Smooth muscle cell (in vitro differentiated cells): ENCODE results near the gene ANO2. TPM values are rescaled to one million over a fixed set of nuclear protein-coding genes. Genes with fewer than 3 reads are reported as not detected.
A peak's percentile ranks its signal among the peaks of the same experiment; 100 is the strongest.

Source experiments
- DNase-seq: peaks from one replicate; lab custom pipeline; 2025; ENCODE audit not compliant: unreplicated experiment; lab: John Stamatoyannopoulos, UW
- H2AFZ ChIP-seq: fragments of 200-600 bp; sonication (generic); 2 replicates; pipeline ENCODE4 v1.6.0; 2016; ENCODE audit warnings: antibody characterized with exemption, low read depth, mild to moderate bottlenecking
- H3F3A ChIP-seq: fragments of 200-600 bp; sonication (generic); 2 replicates; pipeline ENCODE4 v1.6.0; 2017; ENCODE audit warnings: antibody characterized with exemption, low read depth
- H3K27ac ChIP-seq: fragments of 200-600 bp; sonication (generic); 2 replicates; pipeline ENCODE4 v1.5.1; 2016; ENCODE audit warnings: low read depth, mild to moderate bottlenecking
- H3K27me3 ChIP-seq: fragments of 200-600 bp; sonication (generic); 2 replicates; pipeline ENCODE4 v1.6.1; 2016; ENCODE audit warnings: low read depth, mild to moderate bottlenecking
- H3K36me3 ChIP-seq: fragments of 200-600 bp; sonication (generic); 2 replicates; pipeline ENCODE4 v1.5.1; 2016; ENCODE audit warnings: low read depth
- H3K4me1 ChIP-seq: fragments of 200-600 bp; sonication (generic); 2 replicates; pipeline ENCODE4 v1.5.1; 2016; ENCODE audit warnings: low read depth
- H3K4me2 ChIP-seq: fragments of 200-600 bp; sonication (generic); 2 replicates; pipeline ENCODE4 v1.6.0; 2016; ENCODE audit warnings: mild to moderate bottlenecking
- H3K4me3 ChIP-seq: fragments of 200-600 bp; sonication (generic); 2 replicates; pipeline ENCODE4 v1.5.1; 2016; ENCODE audit warnings: mild to moderate bottlenecking
- H3K79me2 ChIP-seq: fragments of 200-600 bp; sonication (generic); 2 replicates; pipeline ENCODE4 v1.6.0; 2016; ENCODE audit warnings: low read depth, mild to moderate bottlenecking
- H3K9ac ChIP-seq: fragments of 200-600 bp; sonication (generic); 2 replicates; pipeline ENCODE4 v1.6.0; 2016; ENCODE audit warnings: low read depth
- H3K9me3 ChIP-seq: fragments of 200-600 bp; sonication (generic); replicated peaks from 2 replicates; pipeline ENCODE4 v1.5.1; 2016; ENCODE audit warnings: low read depth
- H4K20me1 ChIP-seq: fragments of 200-600 bp; sonication (generic); 2 replicates; pipeline ENCODE4 v1.6.0; 2016; ENCODE audit warnings: low read depth
- CTCF ChIP-seq: fragments of 200-600 bp; sonication (generic); IDR thresholded peaks from 2 replicates; pipeline ENCODE4 v1.5.1; 2017; ENCODE audit warnings: borderline replicate concordance, mild to moderate bottlenecking, antibody characterized with exemption; ENCODE audit not compliant: insufficient read depth, poor library complexity, severe bottlenecking
- WGBS: methylation state at CpG from one replicate; pipeline ENCODE4 v1.1.7; 2016; ENCODE audit warnings: low lambda C conversion rate; 5-methylcytosine and 5-hydroxymethylcytosine counted together
- polyA plus RNA-seq: library from polyadenylated mRNA; unstranded; fragments of >200 nt; fragmentation: Nextera tagmentation; extraction: Ambion mirVana; gene quantifications from 2 replicates; pipeline ENCODE4 v1.2.1, GENCODE V29; 2016
- total RNA-seq: library from RNA; depleted of rRNA; stranded (reverse); fragments of >200 nt; gene quantifications from 2 replicates; pipeline ENCODE4 v1.2.3, GENCODE V29; 2014

The ANO2 gene
- total and polyA plus RNA-seq, 2 experiments from 2014 or later = 0.18 TPM; not detected in 1

- H3K79me2 ChIP-seq = no peaks in the 10 kb centered on the region
- no peak overlapping the region for H3K9ac ChIP-seq
- no peak for DNase-seq
- H3K9me3 ChIP-seq = no peaks in the 10 kb centered on the region
- no peak overlapping the region for H2AFZ ChIP-seq
- H3K27ac ChIP-seq = no peak overlapping the region
- no peaks in the 10 kb centered on the region for H3K36me3 ChIP-seq
- TF ChIP-seq CTCF = no peak
- WGBS = 86% methylated on average over 11 of the region's 11 CpGs
- no peaks in the 10 kb centered on the region for H3F3A ChIP-seq
- no peaks in the 10 kb centered on the region for H4K20me1 ChIP-seq
- no peaks in the 10 kb centered on the region for H3K4me1 ChIP-seq
- no peak overlapping the region for H3K4me2 ChIP-seq
- H3K4me3 ChIP-seq = no peak overlapping the region
- peaks cover 5% of the 10 kb centered on the region for H3K27me3 ChIP-seq
These were observed 21.5 kb upstream of the ANO2 start for GRCh38 chr12:5966486-5967095.

- 28% methylated on average over 9 of the region's 9 CpGs for WGBS
- DNase-seq = no peak
- no peak overlapping the region for H3K4me2 ChIP-seq
- no peak overlapping the region for H3K27ac ChIP-seq
- no peak overlapping the region for H3K9ac ChIP-seq
- no peak overlapping the region for H3K4me3 ChIP-seq
- H3K36me3 ChIP-seq = no peaks in the 10 kb centered on the region
- TF ChIP-seq CTCF = peak; percentile 73
- H3K27me3 ChIP-seq = peaks cover 5% of the 10 kb centered on the region
- no peaks in the 10 kb centered on the region for H3K79me2 ChIP-seq
- no peaks in the 10 kb centered on the region for H3K4me1 ChIP-seq
- no peaks in the 10 kb centered on the region for H3K9me3 ChIP-seq
- peak overlapping the region; percentile 22 for H2AFZ ChIP-seq
- no peaks in the 10 kb centered on the region for H3F3A ChIP-seq
- no peaks in the 10 kb centered on the region for H4K20me1 ChIP-seq
These were observed 20.9 kb upstream of the ANO2 start for GRCh38 chr12:5965950-5966383.

- TF ChIP-seq CTCF = no peak
- 64% methylated on average over 24 of the region's 24 CpGs for WGBS
These were observed 20.1 kb upstream of the ANO2 start for GRCh38 chr12:5964913-5965900.

More at GRCh38 chr12:5964913-5965900, 20.1 kb upstream of the ANO2 start:
- H3F3A ChIP-seq = no peaks in the 10 kb centered on the region
- no peaks in the 10 kb centered on the region for H4K20me1 ChIP-seq
- no peak overlapping the region for H3K27ac ChIP-seq
- no peak overlapping the region for H3K9ac ChIP-seq
- no peaks in the 10 kb centered on the region for H3K9me3 ChIP-seq
- H3K4me1 ChIP-seq = no peaks in the 10 kb centered on the region
- no peaks in the 10 kb centered on the region for H3K79me2 ChIP-seq
- no peak for DNase-seq
- no peaks in the 10 kb centered on the region for H3K36me3 ChIP-seq
- H3K27me3 ChIP-seq = peaks cover 5% of the 10 kb centered on the region
- H2AFZ ChIP-seq = no peak overlapping the region
- no peak overlapping the region for H3K4me3 ChIP-seq
- H3K4me2 ChIP-seq = no peak overlapping the region
